ENCODE results near the gene MKRN3.
"Not testable (repeated sequence)": the region's sequence is repeated elsewhere in the genome, so short reads cannot be mapped to it uniquely, and the experiment has no call there.

Gene MKRN3

GRCh38 chr15:23594252-23594770 is 28.8 kb downstream of the MKRN3 start:
- no peak for DNase-seq

DNA sequence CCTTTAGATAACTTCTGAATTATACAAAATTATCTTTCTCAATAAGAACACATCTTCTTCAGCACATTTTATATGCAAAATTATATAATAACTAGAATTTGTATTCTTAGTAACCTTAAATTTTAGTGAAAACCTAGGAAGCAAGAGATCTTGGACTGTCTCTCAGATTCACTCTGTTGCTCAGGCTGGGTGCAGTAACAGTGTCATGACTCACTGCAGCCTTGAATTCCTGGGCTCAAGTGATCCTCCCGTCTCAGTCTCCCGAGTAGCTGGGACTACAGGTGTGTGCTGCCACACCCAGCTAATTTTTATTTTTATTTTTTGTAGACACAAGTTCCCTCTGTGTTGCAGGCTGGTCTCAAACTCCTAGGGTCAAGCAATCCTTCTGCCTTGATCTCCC is 29.9 kb downstream of the MKRN3 start:
- no peak for DNase-seq

DNA sequence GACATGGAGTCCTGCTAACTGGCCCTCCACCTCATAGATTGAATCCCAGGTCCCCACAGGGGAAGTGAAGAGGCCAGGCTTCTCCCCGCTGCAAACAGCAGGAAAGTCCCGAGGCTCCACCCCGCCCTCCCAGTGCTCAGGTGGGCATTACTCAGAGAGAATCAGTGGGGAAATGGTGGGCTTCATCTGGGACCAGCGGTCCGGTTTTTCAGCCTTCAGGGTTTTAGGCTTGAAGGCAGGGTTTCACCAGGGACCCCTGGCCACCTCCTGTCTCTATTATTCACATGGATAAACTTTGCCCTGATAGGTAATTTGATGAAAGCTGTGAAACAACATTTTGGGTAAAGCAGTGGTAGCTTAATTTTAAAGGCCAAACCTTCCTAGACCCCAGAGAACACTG is 31.3 kb downstream of the MKRN3 start:
- DNase-seq, result no peak

- DNase-seq, result not testable (repeated sequence)
These were observed 31.8 kb downstream of the MKRN3 start for GRCh38 chr15:23597278-23597677.

- no peak for DNase-seq
These were observed 33.6 kb downstream of the MKRN3 start for GRCh38 chr15:23599053-23599452.

- DNase-seq, result no peak
These were observed 36.6 kb downstream of the MKRN3 start for GRCh38 chr15:23602124-23602523.

DNA sequence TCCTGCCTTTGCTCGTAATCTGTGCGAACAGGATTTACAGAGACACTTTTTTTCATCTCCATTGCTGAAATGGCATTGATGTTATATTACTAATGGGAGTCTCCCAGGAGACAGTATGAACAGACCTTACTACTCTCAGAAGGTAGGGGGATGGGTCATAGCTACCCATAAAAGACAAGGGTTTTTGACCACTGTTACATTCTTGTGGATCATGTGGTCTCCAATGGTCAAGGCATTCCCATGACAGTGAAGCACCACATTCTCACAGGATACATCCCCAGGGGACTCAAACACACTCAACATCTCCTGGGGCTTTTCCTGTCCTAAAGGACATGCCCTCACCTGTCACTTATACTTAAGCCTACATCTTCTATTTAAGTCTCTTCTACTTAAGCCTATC is 40.8 kb downstream of the MKRN3 start:
- DNase-seq, result no peak

GRCh38 chr15:23616536-23616935 is 51.1 kb downstream of the MKRN3 start:
- DNase-seq, result no peak
